Mesothelial cell of epicardium (in vitro differentiated cells): ENCODE data around the gene SPINK7. TPM values are rescaled to one million over a fixed set of nuclear protein-coding genes. Genes with fewer than 3 reads are reported as not detected.

Experiments
- DNase-seq, 2 experiments: peaks; one replicate each; pipeline ENCODE4 v3.0.0; 2021; ENCODE audit warnings: low spot score in 2 of 2; ENCODE audit not compliant: unreplicated experiment in 2 of 2
- H3K27ac Mint-ChIP-seq: 2 replicates; pipeline ENCODE4 v1.8.0; 2021; ENCODE audit warnings: mixed read lengths
- H3K27me3 Mint-ChIP-seq: 2 replicates; pipeline ENCODE4 v1.8.0; 2021; ENCODE audit warnings: low read depth, mixed read lengths
- H3K36me3 Mint-ChIP-seq: 2 replicates; pipeline ENCODE4 v1.8.0; 2021; ENCODE audit warnings: mixed read lengths
- H3K4me1 Mint-ChIP-seq: 2 replicates; pipeline ENCODE4 v1.8.0; 2021; ENCODE audit warnings: mixed read lengths
- H3K4me3 Mint-ChIP-seq: 2 replicates; pipeline ENCODE4 v1.8.0; 2021; ENCODE audit warnings: mild to moderate bottlenecking, moderate library complexity, mixed read lengths
- H3K9me3 Mint-ChIP-seq: 2 replicates; pipeline ENCODE4 v1.8.0; 2021; ENCODE audit warnings: mixed read lengths
- CTCF ChIP-seq: fragments of 200-600 bp; sonication (generic); IDR thresholded peaks from one replicate; pipeline ENCODE4 v1.5.0; 2021; ENCODE audit warnings: antibody characterized with exemption; ENCODE audit not compliant: unreplicated experiment
- total RNA-seq: library from RNA; stranded (reverse); gene quantifications from 3 replicates; pipeline ENCODE4 v1.2.1, GENCODE V29; 2021

The SPINK7 gene
- total RNA-seq, 1 donor from 2014 or later: not detected

- Mint-ChIP-seq H3K4me3 (no peak overlapping the region), H3K27ac (no peak overlapping the region), H3K9me3 (no peaks in the 10 kb centered on the region), H3K27me3 (peaks cover 3% of the 10 kb centered on the region), H3K36me3 (no peaks in the 10 kb centered on the region), H3K4me1 (no peaks in the 10 kb centered on the region)
- no peak for DNase-seq
- no peak for TF ChIP-seq CTCF
Observed at GRCh38 chr5:148297731-148298130, 14.5 kb upstream of the SPINK7 start.

- Mint-ChIP-seq H3K27ac (no peak overlapping the region), H3K4me3 (no peak overlapping the region), H3K27me3 (peaks cover 2% of the 10 kb centered on the region), H3K9me3 (peaks cover 18% of the 10 kb centered on the region), H3K4me1 (no peaks in the 10 kb centered on the region), H3K36me3 (no peaks in the 10 kb centered on the region)
- DNase-seq: no peak
- TF ChIP-seq CTCF: no peak
Observed at GRCh38 chr5:148306446-148306845, 5.8 kb upstream of the SPINK7 start.

GRCh38 chr5:148309019-148309418 lies 3.2 kb upstream of the SPINK7 start:
- DNase-seq: no peak
- no peak overlapping the region for H3K4me3 Mint-ChIP-seq
- no peak for TF ChIP-seq CTCF
- H3K36me3 Mint-ChIP-seq: no peaks in the 10 kb centered on the region
- H3K4me1 Mint-ChIP-seq: no peaks in the 10 kb centered on the region
- H3K9me3 Mint-ChIP-seq: peaks cover 18% of the 10 kb centered on the region
- no peak overlapping the region for H3K27ac Mint-ChIP-seq
- peaks cover 3% of the 10 kb centered on the region for H3K27me3 Mint-ChIP-seq

- Mint-ChIP-seq H3K4me1 (no peaks in the 10 kb centered on the region), H3K27ac (no peak overlapping the region), H3K36me3 (no peaks in the 10 kb centered on the region), H3K9me3 (peaks cover 18% of the 10 kb centered on the region), H3K4me3 (no peak overlapping the region), H3K27me3 (peaks cover 5% of the 10 kb centered on the region)
- DNase-seq: no peak
- TF ChIP-seq CTCF: no peak
Observed at GRCh38 chr5:148309746-148310145, 2.5 kb upstream of the SPINK7 start.

GRCh38 chr5:148311484-148311883 lies 739 bp upstream of the SPINK7 start:
- DNase-seq: no peak
- Mint-ChIP-seq H3K36me3 (no peaks in the 10 kb centered on the region), H3K4me3 (no peak overlapping the region), H3K9me3 (peaks cover 18% of the 10 kb centered on the region), H3K27me3 (peaks cover 11% of the 10 kb centered on the region), H3K4me1 (no peaks in the 10 kb centered on the region), H3K27ac (no peak overlapping the region)
- TF ChIP-seq CTCF: no peak

GRCh38 chr5:148314187-148314586 lies 2.0 kb downstream of the SPINK7 start:
- no peak for TF ChIP-seq CTCF
- H3K4me3 Mint-ChIP-seq: no peak overlapping the region
- peaks cover 11% of the 10 kb centered on the region for H3K27me3 Mint-ChIP-seq
- no peaks in the 10 kb centered on the region for H3K36me3 Mint-ChIP-seq
- no peak overlapping the region for H3K27ac Mint-ChIP-seq
- no peaks in the 10 kb centered on the region for H3K4me1 Mint-ChIP-seq
- DNase-seq: no peak
- H3K9me3 Mint-ChIP-seq: peaks cover 8% of the 10 kb centered on the region
